ENCODE results near the gene PCDHGB2.
A peak's percentile ranks its signal among the peaks of the same experiment; 100 is the strongest.
"Not testable (repeated sequence)": the region's sequence is repeated elsewhere in the genome, so short reads cannot be mapped to it uniquely, and the experiment has no call there.

The PCDHGB2 gene

DNA sequence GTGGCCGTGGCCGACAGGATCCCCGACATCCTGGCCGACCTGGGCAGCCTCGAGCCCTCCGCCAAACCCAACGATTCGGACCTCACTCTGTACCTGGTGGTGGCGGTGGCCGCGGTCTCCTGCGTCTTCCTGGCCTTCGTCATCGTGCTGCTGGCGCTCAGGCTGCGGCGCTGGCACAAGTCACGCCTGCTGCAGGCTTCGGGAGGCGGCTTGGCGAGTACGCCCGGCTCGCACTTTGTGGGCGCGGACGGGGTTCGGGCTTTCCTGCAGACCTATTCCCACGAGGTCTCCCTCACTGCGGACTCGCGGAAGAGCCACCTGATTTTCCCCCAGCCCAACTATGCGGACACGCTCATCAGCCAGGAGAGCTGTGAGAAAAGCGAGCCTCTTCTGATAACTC is 13.8 kb upstream of the PCDHGB2 start:
- not testable (repeated sequence) for H3K27ac ChIP-seq, H3K4me3 ChIP-seq

DNA sequence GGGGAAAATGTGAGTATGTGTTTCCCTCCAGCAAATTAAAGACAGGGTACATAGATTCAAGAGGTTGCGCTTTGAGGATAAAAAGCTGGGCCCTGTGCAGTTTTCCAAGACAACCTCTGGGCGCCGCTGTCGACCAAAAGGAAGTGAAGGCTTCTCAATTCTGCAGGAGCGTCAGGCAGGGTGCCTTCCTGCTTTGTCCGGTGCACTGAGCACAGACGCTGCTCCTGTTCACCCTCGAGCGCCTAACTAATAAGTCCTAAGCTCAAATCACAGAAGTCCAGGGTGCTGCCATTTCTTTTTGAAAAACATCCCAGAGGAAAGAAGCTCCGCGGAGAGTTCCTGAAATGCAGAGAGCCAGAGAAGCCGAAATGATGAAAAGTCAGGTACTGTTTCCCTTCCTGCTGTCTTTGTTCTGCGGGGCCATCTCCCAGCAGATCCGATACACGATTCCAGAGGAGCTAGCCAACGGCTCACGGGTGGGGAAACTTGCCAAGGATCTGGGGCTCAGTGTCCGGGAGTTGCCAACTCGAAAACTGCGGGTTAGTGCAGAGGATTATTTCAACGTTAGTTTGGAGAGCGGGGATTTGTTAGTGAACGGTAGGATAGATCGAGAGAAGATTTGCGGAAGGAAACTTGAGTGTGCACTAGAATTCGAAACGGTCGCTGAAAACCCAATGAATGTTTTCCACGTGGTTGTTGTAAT is 9.7 kb upstream of the PCDHGB2 start, which contains the start of gene PCDHGB1:
Gene PCDHGB1 (plus strand): TSS at position 183 of the 703 bp plus-strand sequence. CDS start 162 bp downstream, at position 345.
- H3K4me3 ChIP-seq: no peak within 1 kb of the TSS

DNA sequence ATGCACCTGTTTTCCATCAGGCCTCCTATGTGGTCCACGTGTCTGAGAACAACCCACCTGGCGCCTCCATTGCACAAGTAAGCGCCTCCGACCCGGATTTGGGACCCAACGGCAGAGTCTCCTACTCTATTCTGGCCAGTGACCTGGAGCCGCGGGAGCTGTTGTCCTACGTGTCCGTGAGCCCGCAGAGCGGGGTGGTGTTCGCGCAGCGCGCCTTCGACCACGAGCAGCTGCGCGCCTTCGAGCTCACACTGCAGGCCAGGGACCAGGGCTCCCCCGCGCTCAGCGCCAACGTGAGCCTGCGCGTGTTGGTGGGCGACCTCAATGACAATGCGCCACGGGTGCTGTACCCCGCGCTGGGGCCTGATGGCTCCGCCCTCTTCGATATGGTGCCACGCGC is 8.2 kb upstream of the PCDHGB2 start:
- no peak overlapping the region for H3K27ac ChIP-seq
- H3K4me3 ChIP-seq: no peak overlapping the region

More for the DNA sequence above, 9.7 kb upstream of the PCDHGB2 start, which contains the start of gene PCDHGB1:
- H3K27ac ChIP-seq: no peak within 1 kb of the TSS

DNA sequence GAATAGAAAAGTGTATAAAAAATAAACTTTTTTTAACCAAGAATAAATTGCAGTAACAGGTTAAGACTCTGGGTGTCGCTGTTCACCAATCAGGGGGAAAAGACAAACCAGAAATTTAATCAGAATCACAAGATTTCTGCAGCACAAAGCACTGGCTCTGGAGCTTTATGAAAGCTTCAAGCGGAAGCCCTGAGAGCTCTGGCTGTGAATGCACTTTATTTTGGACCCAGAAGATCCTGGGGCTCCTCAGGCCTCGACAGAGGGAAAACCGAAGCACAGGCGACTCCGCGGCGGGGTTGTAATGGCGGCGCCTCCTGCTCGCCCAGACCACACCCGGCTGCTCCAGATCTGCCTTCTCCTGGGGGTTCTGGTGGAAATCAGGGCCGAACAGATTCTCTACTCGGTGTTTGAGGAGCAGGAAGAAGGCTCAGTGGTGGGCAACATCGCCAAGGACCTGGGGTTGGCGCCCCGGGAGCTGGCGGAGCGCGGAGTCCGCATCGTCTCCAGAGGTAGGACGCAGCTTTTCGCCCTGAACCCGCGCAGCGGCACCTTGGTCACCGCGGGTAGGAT is 4.8 kb upstream of the PCDHGB2 start, which contains the start of gene PCDHGA4:
Gene PCDHGA4 (plus strand): TSS at position 122 of the 570 bp plus-strand sequence. CDS start 87 bp downstream, at position 209.
- H3K4me3 ChIP-seq: no peak within 1 kb of the TSS

DNA sequence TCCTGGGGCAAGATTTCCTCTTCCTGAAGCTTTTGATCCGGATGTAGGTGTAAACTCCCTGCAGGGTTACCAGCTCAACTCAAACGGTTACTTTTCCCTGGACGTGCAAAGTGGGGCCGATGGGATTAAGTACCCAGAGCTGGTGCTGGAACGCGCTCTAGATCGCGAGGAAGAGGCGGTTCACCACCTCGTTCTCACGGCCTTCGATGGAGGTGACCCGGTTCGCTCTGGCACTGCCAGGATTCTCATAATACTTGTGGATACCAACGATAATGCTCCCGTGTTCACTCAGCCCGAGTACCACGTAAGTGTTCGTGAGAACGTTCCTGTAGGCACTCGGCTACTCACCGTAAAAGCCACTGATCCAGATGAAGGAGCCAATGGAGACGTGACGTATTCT is 4.2 kb upstream of the PCDHGB2 start:
- H3K4me3 ChIP-seq: no peak overlapping the region
- no peak overlapping the region for H3K27ac ChIP-seq

More for the DNA sequence above, 4.8 kb upstream of the PCDHGB2 start, which contains the start of gene PCDHGA4:
- H3K27ac ChIP-seq: no peak within 1 kb of the TSS

DNA sequence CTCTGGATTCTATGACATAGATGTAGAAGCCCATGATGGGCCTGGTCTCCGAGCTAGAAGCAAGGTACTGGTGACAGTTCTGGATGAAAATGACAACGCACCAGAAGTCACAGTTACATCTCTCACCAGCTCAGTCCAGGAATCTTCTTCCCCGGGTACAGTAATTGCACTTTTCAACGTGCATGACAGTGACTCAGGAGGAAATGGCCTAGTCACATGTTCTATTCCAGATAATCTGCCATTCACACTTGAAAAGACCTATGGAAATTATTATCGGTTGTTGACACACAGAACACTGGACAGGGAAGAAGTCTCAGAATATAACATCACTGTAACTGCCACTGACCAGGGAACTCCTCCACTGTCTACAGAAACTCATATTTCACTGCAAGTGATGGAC is 3.7 kb upstream of the PCDHGB2 start:
- no peak overlapping the region for H3K4me3 ChIP-seq
- no peak overlapping the region for H3K27ac ChIP-seq

DNA sequence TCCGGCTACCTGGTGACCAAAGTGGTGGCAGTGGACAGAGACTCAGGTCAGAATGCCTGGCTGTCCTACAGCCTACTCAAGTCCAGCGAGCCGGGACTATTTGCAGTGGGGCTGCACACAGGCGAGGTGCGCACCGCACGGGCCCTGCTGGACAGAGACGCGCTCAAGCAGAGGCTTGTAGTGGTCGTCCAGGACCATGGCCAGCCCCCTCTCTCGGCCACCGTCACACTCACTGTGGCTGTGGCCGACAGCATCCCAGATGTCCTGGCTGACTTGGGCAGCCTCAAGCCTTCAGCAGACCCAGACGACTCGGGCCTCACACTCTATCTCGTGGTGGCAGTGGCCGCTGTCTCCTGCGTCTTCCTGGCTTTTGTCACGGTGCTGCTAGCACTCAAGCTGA is 2.8 kb upstream of the PCDHGB2 start:
- no peak overlapping the region for H3K27ac ChIP-seq
- H3K4me3 ChIP-seq: no peak overlapping the region

DNA sequence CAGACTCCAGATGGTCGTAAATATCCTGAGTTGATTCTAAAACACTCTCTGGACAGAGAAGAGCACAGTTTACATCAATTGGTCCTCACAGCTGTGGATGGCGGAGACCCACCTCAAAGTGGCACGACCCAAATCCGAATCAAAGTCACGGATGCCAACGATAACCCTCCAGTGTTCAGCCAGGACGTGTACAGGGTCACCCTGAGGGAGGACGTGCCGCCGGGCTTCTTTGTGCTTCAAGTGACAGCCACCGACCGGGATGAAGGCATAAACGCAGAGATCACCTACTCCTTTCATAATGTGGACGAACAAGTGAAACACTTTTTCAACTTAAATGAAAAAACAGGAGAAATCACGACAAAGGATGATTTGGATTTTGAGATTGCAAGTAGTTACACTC is 891 bp downstream of the PCDHGB2 start:
- Histone ChIP-seq H3K27ac (no peak overlapping the region), H3K4me3 (no peak overlapping the region)

DNA sequence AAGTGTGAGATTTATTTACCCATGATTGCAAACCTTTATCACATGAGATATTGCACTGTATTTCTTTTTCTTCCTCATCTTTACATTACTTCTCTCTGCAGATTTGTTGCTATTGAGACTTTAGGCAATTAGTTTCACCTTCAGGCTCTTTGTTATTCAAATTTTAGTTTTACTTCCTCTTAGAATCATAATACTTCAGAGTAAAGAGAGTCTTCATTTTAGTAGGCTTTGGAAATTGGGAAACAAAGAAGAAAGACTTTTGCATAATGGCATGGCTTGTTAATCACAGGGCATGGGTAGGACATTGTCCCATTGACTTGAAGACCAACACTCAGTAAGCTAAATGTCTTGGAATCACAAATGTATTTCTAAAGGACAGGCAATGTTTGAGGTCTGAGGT is 2.9 kb downstream of the PCDHGB2 start:
- no peak overlapping the region for H3K27ac ChIP-seq
- H3K4me3 ChIP-seq: no peak overlapping the region

DNA sequence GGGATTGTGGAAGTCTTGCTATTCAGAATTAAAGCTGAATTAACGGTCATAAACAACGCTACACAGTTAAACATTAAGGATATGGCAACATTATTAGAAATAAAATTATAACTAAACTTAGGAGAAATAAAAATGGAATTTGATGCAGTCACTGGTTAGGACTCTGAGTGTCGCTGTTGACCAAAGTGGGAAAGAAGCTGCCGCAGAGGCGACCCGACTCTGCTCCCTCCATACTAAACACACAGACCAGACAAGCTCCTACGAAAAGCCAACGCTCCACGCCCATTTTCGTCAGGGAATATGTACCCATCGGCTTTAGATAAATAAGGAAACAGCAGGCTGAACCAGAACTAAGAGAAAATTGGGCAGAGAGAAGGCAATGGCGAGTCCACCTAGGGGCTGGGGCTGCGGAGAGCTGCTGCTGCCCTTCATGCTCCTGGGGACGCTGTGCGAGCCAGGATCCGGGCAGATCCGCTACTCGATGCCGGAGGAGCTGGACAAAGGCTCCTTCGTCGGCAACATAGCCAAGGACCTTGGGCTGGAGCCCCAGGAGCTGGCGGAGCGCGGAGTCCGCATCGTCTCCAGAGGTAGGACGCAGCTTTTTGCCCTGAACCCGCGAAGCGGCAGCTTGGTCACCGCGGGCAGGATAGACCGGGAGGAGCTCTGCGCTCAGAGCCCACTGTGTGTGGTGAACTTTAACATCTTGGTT is 4.3 kb downstream of the PCDHGB2 start, which contains the start of gene PCDHGA5:
Gene PCDHGA5 (plus strand): TSS at position 211 of the 709 bp plus-strand sequence. CDS start 169 bp downstream, at position 380.
- no peak within 1 kb of the TSS for H3K4me3 ChIP-seq

DNA sequence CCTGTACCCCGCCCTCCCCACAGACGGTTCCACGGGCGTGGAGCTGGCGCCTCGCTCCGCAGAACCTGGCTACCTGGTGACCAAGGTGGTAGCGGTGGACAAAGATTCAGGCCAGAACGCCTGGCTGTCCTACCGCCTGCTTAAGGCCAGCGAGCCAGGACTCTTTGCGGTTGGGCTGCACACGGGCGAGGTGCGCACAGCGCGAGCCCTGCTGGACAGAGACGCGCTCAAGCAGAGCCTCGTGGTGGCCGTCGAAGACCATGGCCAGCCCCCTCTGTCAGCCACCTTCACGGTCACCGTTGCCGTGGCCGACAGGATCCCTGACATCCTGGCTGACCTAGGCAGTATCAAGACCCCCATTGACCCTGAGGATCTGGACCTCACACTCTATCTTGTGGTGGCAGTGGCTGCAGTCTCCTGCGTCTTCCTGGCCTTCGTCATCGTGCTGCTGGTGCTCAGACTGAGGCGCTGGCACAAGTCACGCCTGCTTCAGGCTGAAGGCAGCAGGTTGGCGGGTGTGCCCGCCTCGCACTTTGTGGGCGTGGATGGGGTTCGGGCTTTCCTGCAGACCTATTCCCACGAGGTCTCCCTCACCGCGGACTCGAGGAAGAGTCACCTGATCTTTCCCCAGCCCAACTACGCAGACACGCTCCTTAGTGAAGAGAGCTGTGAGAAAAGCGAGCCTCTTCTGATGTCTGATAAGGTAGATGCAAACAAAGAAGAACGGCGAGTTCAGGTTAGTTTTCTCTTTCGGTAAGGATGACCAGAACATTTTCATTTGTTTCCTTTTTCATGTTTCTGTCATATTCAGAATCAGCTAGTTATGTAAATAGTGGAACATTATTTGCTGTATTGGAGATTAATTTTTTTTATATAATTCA is 6.5 kb downstream of the PCDHGB2 start:
- H3K4me3 ChIP-seq: no peak overlapping the region
- no peak overlapping the region for H3K27ac ChIP-seq

More for the DNA sequence above, 4.3 kb downstream of the PCDHGB2 start, which contains the start of gene PCDHGA5:
- no peak within 1 kb of the TSS for H3K27ac ChIP-seq

DNA sequence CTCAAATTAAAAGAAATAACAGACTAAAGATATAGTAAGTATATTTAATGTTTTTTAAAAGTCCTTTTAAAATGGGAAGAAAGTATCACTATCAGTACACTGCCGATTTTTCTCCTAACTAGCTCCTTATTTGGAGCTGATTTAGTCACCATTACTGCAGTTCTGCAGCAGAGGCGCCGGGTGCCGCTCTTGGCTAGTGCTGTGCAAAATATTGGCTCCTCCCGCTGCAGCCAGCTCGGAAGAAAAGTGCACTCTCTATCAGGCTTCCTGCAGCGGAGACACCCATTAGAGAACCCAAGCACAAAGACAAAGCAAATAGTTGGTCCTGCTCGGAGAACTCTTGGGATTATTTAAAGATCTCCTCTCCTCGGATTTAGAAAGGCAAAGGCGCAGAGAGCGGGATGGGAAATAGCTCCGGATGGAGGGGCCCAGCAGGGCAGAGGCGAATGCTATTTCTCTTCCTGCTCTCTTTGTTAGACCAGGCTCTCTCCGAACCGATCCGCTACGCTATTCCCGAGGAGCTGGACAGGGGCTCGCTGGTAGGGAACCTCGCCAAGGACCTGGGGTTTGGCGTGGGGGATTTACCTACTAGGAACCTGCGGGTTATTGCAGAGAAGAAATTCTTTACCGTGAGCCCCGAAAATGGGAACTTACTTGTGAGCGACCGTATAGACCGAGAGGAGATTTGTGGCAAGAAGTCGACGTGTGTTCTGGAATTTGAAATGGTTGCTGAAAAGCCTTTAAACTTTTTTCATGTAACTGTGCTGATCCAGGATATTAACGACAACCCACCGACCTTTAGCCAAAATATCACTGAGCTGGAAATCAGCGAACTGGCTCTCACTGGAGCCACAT is 10.4 kb downstream of the PCDHGB2 start, which contains the start of gene PCDHGB3:
Gene PCDHGB3 (plus strand): TSS at position 249 of the 855 bp plus-strand sequence. CDS start 153 bp downstream, at position 402.
- Histone ChIP-seq H3K27ac (no peak within 1 kb of the TSS), H3K4me3 (peak within 1 kb of the TSS in 1 of 7 experiments; percentile 5)

DNA sequence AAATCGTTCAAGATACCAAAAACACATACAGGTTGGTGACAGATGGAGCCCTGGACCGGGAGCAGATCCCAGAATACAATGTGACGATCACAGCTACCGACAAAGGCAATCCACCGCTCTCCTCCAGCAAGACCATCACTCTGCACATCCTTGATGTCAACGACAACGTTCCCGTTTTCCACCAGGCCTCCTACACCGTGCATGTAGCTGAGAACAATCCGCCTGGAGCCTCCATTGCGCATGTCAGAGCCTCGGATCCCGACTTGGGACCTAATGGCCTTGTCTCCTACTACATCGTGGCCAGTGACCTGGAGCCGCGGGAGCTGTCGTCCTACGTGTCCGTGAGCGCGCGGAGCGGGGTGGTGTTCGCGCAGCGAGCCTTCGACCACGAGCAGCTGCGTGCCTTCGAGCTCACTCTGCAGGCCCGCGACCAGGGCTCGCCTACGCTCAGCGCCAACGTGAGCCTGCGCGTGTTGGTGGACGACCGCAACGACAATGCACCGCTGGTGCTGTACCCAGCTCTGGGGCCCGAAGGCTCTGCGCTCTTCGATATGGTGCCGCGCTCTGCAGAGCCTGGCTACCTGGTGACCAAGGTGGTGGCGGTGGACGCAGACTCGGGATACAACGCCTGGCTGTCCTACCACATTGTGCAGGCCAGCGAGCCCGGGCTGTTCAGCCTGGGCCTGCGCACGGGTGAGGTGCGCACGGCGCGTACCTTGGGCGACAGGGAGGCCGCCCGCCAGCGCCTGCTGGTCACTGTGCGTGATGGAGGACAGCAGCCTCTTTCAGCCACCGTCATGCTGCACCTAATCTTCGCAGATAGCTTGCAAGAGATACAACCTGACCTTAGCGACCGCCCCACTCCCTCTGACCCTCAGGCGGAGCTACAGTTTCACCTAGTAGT is 12.0 kb downstream of the PCDHGB2 start:
- no peak overlapping the region for H3K27ac ChIP-seq
- H3K4me3 ChIP-seq: no peak overlapping the region

DNA sequence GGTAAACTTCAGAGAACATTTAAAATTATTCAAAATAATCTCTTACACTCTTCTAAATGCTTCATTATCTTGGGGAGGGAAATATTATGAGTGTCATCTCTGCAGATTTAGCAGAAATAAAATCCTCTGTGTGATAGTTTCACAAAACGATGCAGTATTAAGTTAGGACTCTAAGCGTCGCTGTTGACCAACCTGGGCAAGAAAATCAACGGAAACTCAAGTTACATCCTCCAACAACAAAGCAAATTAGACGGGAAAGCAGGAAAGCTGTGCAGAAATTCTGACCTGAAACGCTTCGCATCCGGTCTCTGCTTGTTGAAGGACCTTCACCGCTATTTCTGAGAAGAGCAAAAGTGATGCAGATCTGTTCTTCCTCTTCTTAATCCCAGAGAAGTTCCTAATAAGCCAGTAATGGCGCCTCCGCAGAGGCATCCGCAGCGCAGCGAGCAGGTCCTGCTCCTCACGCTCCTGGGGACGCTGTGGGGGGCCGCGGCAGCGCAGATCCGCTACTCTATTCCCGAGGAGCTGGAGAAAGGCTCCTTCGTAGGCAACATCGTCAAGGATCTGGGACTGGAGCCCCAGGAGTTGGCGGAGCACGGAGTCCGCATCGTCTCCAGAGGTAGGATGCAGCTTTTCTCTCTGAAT is 14.0 kb downstream of the PCDHGB2 start, which contains the start of gene PCDHGA6:
Gene PCDHGA6 (plus strand): TSS at position 219 of the 645 bp plus-strand sequence. CDS start 193 bp downstream, at position 412.
- peak within 1 kb of the TSS in 4 of 7 experiments; percentile 2 to 23 (median 10) for H3K4me3 ChIP-seq
- H3K27ac ChIP-seq: no peak within 1 kb of the TSS

DNA sequence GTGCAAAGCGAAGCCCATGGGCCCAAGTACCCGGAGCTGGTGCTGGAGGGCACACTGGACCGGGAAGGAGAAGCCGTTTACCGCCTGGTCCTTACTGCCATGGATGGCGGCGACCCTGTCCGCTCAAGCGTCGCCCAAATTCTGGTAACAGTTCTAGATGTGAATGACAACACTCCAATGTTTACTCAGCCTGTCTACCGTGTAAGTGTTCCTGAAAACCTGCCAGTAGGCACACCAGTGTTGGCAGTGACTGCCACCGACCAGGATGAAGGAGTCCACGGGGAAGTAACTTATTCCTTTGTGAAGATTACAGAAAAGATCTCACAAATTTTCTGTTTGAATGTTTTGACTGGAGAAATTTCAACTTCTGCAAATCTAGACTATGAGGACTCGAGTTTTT is 14.8 kb downstream of the PCDHGB2 start:
- Histone ChIP-seq H3K4me3 (no peak overlapping the region), H3K27ac (no peak overlapping the region)

DNA sequence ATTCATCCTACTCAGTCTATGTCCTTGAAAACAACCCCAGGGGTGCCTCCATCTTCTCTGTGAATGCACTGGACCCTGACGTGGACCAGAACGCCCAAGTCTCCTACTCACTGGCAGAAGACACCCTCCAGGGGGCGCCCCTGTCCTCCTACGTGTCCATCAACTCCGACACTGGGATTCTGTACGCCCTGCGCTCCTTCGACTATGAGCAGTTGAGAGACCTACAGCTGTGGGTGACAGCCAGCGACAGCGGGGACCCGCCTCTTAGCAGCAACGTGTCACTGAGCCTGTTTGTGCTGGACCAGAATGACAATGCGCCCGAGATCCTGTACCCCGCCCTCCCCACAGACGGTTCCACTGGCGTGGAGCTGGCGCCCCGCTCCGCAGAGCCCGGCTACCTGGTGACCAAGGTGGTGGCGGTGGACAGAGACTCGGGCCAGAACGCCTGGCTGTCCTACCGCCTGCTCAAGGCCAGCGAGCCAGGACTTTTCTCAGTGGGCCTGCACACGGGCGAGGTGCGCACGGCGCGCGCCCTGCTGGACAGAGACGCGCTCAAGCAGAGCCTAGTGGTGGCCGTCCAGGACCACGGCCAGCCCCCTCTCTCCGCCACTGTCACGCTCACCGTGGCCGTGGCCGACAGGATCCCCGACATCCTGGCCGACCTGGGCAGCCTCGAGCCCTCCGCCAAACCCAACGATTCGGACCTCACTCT is 15.8 kb downstream of the PCDHGB2 start:
- H3K27ac ChIP-seq, H3K4me3 ChIP-seq: not testable (repeated sequence)

Measured in skin epidermis (tissue), 12 donors.